Heart right ventricle (tissue), 16 donors: ENCODE measurements around the gene GADL1. TPM values are rescaled to one million over a fixed set of nuclear protein-coding genes. Genes with fewer than 3 reads are reported as not detected.
A peak's percentile ranks its signal among the peaks of the same experiment; 100 is the strongest.

Experiments
- ATAC-seq, 8 donors: fragments of 200-7000 bp; cut with Tn5 transposase; one replicate each; pipeline ENCODE4 v1.9.1; 2020; ENCODE audit warnings: mild to moderate bottlenecking in 8 of 8, moderate library complexity in 8 of 8, moderate number of reproducible peaks in 1 of 8
- DNase-seq, 2 donors: peaks; one replicate each; pipeline ENCODE4 v3.0.0-alpha.2; 2020
- H3K27ac ChIP-seq, 10 donors: fragments of 200-600 bp; sonication (generic) in 2 of 10; one replicate each; pipeline versions ENCODE4 v1.5.0 to v1.8.0; 2020 to 2022; ENCODE audit warnings: mild to moderate bottlenecking in 3 of 10
- H3K27me3 ChIP-seq, 7 donors: fragments of 200-600 bp; one replicate each; pipeline ENCODE4 v1.8.0; 2021 to 2022; ENCODE audit warnings: mild to moderate bottlenecking in 2 of 7
- H3K36me3 ChIP-seq, 9 donors: fragments of 200-600 bp; sonication (generic) in 1 of 9; one replicate each; pipeline versions ENCODE4 v1.5.0 to v1.8.0; 2020 to 2022; ENCODE audit warnings: mild to moderate bottlenecking in 2 of 9
- H3K4me1 ChIP-seq, 9 donors: fragments of 200-600 bp; sonication (generic) in 1 of 9; one replicate each; pipeline versions ENCODE4 v1.5.0 to v1.8.0; 2020 to 2022; ENCODE audit warnings: mild to moderate bottlenecking in 4 of 9
- H3K4me3 ChIP-seq, 10 donors: fragments of 200-600 bp; sonication (generic) in 2 of 10; one replicate each; pipeline versions ENCODE4 v1.5.0 to v1.8.0; 2020 to 2022; ENCODE audit warnings: mild to moderate bottlenecking in 7 of 10, moderate library complexity in 2 of 10
- H3K9me3 ChIP-seq, 11 donors: fragments of 200-600 bp in 10 of 11; sonication (generic) in 2 of 11; one replicate each; pipeline versions ENCODE4 v1.5.0 to v1.8.0; 2013 to 2022; ENCODE audit warnings: mild to moderate bottlenecking in 2 of 11, control low read depth in 1 of 11, moderate library complexity in 1 of 11
- WGBS, 2 donors: extraction: QIAGEN DNeasy Blood & Tissue Kit; methylation state at CpG; one replicate each; pipeline ENCODE4 v1.1.7; 2013; ENCODE audit warnings: inconsistent platforms in 1 of 2; 5-methylcytosine and 5-hydroxymethylcytosine counted together
- intact Hi-C, 10 donors: fragments of 100-400 bp; cut with DNase I; formaldehyde crosslinking; loops; one replicate each; pipeline versions ENCODE4 v1.11.1 to v1.14.2; 2022
- polyA plus RNA-seq, 2 donors: library from polyadenylated mRNA; stranded (reverse); fragments of 200-250 nt; gene quantifications; one replicate each; pipeline ENCODE4 v1.2.3, GENCODE V29; 2013
- total RNA-seq, 10 donors: library from RNA; stranded (reverse); fragmentation: NEBNext Ultra II Directional in 3 of 10; extraction: Animal tissue kit (Norgen Biotek cat#: 25700) in 3 of 10; gene quantifications; one replicate each; pipeline versions ENCODE4 v1.2.1 to v1.2.4, GENCODE V29; 2021 to 2023
- TF ChIP-seq, protein P1 (sequence below), 9 donors: fragments of 200-600 bp; sonication (generic) in 2 of 9; IDR thresholded peaks; one replicate each; pipeline versions ENCODE4 v1.5.0 to v1.8.0; 2021 to 2022; ENCODE audit warnings: antibody characterized with exemption in 9 of 9, mild to moderate bottlenecking in 5 of 9, moderate library complexity in 1 of 9
- donor health status: Arrhythmogenic right ventricular cardiomyopathy.
- donor health status: ischemic (EF 13 %, LVEDD 7.1; RV severe dilation, severe dysfunction).
- donor health status: healthy with polysubstance abuse.
- donor health status: DM: no; HTN: yes; CAD: no.
- donor health status: DM: no; HTN: no; CAD: no.
- donor health status: ischemic (EF 25% LVEDD 6.9; RV normal size, moderate dysfunction).
- donor health status: ischemic (EF 25% LVEDD 5.7; RV mildly dilated, moderate dysfunction).
- donor health status: healthy.
- donor health status: DM: yes; HTN: yes; CAD: no.
- donor health status: Ischemic cardiomyopathy.
- donor health status: ischemic (EF 35%, LVEDD 5.7; RV mildly dilated, moderate dysfunction).
- donor health status: nonischemic (EF 11% LVEDD 7.7; RV severe dilation, severe dysfunction).
- donor health status: DM: yes; HTN: yes; CAD: no.
- donor health status: PGD.
- donor health status: ischemic (EF 29% LVEDD 5.4; RV normal size, mild dysfunction).
- donor health status: nonischemic (EF 23%, LVEDD 6.1; RV moderate dilation, normal function).

The GADL1 gene
- total and polyA plus RNA-seq, 12 donors, result 0.12 to 1.6 (median 0.40) TPM; not detected in 4

DNA sequence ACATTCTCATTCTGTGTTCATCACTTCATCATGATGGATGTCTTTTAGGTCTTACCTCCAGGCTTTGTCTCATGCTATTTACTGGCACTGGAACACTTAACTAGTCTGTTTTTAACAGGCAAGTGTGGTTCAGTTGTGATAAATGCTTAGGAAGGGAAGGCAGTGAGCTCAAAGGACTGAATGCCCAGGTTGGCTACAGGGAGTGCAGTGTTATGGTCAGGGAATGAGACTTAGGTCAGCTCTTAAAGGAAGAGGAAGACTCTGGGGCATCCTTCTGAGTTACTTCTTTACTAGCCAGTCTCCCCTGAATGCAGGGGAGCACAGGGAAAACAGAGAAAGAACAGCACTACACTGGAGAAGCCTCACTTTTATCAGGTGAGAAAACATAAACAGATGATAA, 215.4 kb downstream of the GADL1 start:
- Histone ChIP-seq H3K27me3 (no peaks in the 10 kb centered on the region), H3K4me1 (peaks cover 17 to 95% (median 74%) of the 10 kb centered on the region in 9 donors), H3K27ac (peak overlapping the region in 6 of 10 donors; percentile 9 to 83 (median 53)), H3K9me3 (no peaks in the 10 kb centered on the region), H3K4me3 (no peak overlapping the region), H3K36me3 (peaks cover 0 to 89% (median 35%) of the 10 kb centered on the region in 9 donors)
- DNase-seq, result no peak
- ATAC-seq, result no peak
- TF ChIP-seq, protein P1, sequence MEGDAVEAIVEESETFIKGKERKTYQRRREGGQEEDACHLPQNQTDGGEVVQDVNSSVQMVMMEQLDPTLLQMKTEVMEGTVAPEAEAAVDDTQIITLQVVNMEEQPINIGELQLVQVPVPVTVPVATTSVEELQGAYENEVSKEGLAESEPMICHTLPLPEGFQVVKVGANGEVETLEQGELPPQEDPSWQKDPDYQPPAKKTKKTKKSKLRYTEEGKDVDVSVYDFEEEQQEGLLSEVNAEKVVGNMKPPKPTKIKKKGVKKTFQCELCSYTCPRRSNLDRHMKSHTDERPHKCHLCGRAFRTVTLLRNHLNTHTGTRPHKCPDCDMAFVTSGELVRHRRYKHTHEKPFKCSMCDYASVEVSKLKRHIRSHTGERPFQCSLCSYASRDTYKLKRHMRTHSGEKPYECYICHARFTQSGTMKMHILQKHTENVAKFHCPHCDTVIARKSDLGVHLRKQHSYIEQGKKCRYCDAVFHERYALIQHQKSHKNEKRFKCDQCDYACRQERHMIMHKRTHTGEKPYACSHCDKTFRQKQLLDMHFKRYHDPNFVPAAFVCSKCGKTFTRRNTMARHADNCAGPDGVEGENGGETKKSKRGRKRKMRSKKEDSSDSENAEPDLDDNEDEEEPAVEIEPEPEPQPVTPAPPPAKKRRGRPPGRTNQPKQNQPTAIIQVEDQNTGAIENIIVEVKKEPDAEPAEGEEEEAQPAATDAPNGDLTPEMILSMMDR (IDR thresholded peaks at IDR 0.05), result no peak
- intact Hi-C loops, result loop anchor here in 2 of 10 donors (10.0 kb wide), 2 partner anchors 54 to 134 kb away; no protein-coding TSS in a partner anchor

DNA sequence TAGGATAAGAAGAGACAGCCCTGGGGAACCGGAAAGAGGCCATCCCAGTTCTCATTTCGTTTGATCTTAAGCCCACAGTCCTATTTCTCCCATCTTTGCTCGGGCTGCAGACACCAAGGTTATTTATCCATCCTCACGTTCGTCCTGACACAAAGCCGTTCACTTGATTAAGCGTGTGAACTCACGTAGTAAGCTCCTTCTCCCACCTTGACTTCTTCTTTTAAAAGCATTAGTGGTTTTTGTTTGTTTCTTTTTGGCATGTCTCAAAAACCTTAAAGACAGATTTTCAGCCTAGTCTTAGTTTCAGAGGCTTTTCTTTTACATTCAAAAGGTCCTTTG, 217.1 kb downstream of the GADL1 start:
- DNase-seq (no peak), ATAC-seq (no peak)
- H3K27me3 ChIP-seq, result no peaks in the 10 kb centered on the region
- H3K27ac ChIP-seq, result peak overlapping the region in 3 of 10 donors; percentile 1 to 46 (median 31)
- intact Hi-C loops, result loop anchor here in 2 of 10 donors (10.0 kb wide), 2 partner anchors 53 to 133 kb away; no protein-coding TSS in a partner anchor
- TF ChIP-seq, protein P1 (IDR thresholded peaks at IDR 0.05), result no peak
- WGBS, 2 donors, result 80 to 88% methylated on average over 8 of the region's 8 CpGs
- no peak overlapping the region for H3K4me3 ChIP-seq
- no peaks in the 10 kb centered on the region for H3K9me3 ChIP-seq
- peaks cover 0 to 91% (median 46%) of the 10 kb centered on the region in 9 donors for H3K36me3 ChIP-seq
- H3K4me1 ChIP-seq, result peaks cover 19 to 95% (median 74%) of the 10 kb centered on the region in 9 donors

DNA sequence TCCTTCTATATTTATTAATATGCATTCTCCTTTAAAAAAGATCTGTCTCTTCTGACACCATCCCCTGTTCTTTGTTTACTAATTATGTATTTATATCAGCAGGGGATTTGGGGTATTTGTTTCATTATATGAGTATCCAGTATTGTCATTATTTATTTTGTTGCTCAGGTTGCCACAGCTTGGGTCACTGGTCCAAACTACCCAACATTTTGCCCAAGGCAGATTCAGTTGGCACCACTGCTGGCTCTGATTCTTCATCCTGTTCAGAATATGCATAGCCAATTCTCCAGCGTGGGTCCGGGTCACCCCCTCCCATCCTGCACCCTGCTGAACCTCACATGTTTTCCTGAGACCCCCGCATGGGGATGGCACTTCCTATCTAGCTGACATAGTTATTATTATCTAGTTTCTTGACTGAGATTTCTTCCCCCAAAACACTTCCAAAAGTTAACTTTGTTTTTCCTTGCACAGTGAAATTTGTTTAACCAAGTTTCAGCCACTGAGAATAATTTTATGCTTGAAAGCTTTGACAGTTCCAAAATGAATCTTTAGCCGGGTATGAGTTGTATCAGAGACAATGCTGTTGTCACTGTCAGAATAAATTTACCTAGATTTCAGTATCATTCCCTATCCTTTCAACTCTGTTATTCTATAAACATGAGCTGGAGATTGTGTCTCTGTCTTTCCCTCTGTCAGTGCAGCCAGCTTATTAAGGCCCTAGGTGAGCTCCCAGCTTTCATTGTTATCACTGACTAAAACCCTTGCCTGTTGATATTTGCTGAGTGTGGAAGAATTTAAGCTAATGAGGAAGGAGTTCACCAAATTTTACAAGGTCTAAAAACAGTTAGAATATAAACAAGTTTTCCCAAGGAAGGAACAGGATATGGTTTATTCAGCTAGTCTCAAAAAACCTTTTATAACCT, 217.8 kb downstream of the GADL1 start:
- peak overlapping the region in 3 of 10 donors; percentile 1 to 46 (median 31) for H3K27ac ChIP-seq
- TF ChIP-seq, protein P1 (IDR thresholded peaks at IDR 0.05), result no peak
- H3K36me3 ChIP-seq, result peaks cover 0 to 95% (median 53%) of the 10 kb centered on the region in 9 donors
- H3K9me3 ChIP-seq, result no peaks in the 10 kb centered on the region
- intact Hi-C loops, result loop anchor here in 2 of 10 donors (10.0 kb wide), 2 partner anchors 52 to 132 kb away; no protein-coding TSS in a partner anchor
- no peak overlapping the region for H3K4me3 ChIP-seq
- H3K27me3 ChIP-seq, result no peaks in the 10 kb centered on the region
- no peak for DNase-seq
- 71 to 81% methylated on average over 4 of the region's 4 CpGs for WGBS, 2 donors
- H3K4me1 ChIP-seq, result peaks cover 17 to 89% (median 68%) of the 10 kb centered on the region in 9 donors
- no peak for ATAC-seq
